HCT116 (cell line): Measurements from ENCODE around the gene GNPTG. TPM values are rescaled to one million over a fixed set of nuclear protein-coding genes. Genes with fewer than 3 reads are reported as not detected.
A peak's percentile ranks its signal among the peaks of the same experiment; 100 is the strongest.

Experiments
- ATAC-seq: fragments of 200-7000 bp; cut with Tn5 transposase; 2 replicates; pipeline ENCODE4 v1.9.1; 2020; ENCODE audit warnings: mild to moderate bottlenecking, moderate library complexity
- BruUV-seq: library from RNA; stranded (reverse); fragments of 400-500 nt; replicated peaks from 2 replicates; lab custom pipeline; 2021; lab: Mats Ljungman, UMichigan
- CTCF ChIA-PET: fragments of 300-600 bp; sonication (Branson Sonifier 250); formaldehyde crosslinking; loops from one replicate; lab custom pipeline; 2021; ENCODE audit warnings: antibody characterized with exemption; lab: Charles Lee
- POLR2A ChIA-PET: fragments of 300-600, 350-600 bp; sonication (Branson Sonifier 250); formaldehyde crosslinking; loops from one replicate; lab custom pipeline; 2021; ENCODE audit warnings: antibody characterized with exemption; lab: Charles Lee
- RAD21 ChIA-PET, 2 experiments: fragments of 300-600 bp; sonication (Branson Sonifier 250); formaldehyde crosslinking; loops; one replicate each; lab custom pipeline; 2023; ENCODE audit warnings: low total read pairs in 2 of 2; ENCODE audit not compliant: uncharacterized antibody in 2 of 2, unreplicated experiment in 2 of 2, low non-redundant PET in 1 of 2; lab: Charles Lee
- DNase-seq: peaks from one replicate; pipeline ENCODE4 v3.0.0-alpha.2; 2010; ENCODE audit warnings: low read depth, low spot score
- H2AFZ ChIP-seq: fragments of 200-600 bp; shearing (Covaris generic), sonication (generic); 2 replicates; pipeline ENCODE4 v1.6.1; 2017; ENCODE audit warnings: low read depth, mixed run types, mixed read lengths, antibody characterized with exemption, low read length; ENCODE audit not compliant: poor library complexity, severe bottlenecking
- H3K27ac ChIP-seq: 2 replicates; pipeline ENCODE4 v1.5.1; 2012; ENCODE audit warnings: low read depth, low read length
- H3K27me3 ChIP-seq: fragments of 200-600 bp; sonication (generic); 2 replicates; pipeline ENCODE4 v1.6.1; 2016; ENCODE audit warnings: mixed run types, low read length, mixed read lengths; ENCODE audit not compliant: insufficient read depth
- H3K36me3 ChIP-seq, 2 experiments: fragments of 200-500 bp in 1 of 2; fragments of 200-600 bp in 1 of 2; sonication (Bioruptor generic) in 1 of 2; sonication (generic) in 1 of 2; 2 replicates each; pipeline versions ENCODE4 v1.5.1 to v1.6.1; 2014 to 2016; ENCODE audit warnings: low read length in 2 of 2, inconsistent platforms in 1 of 2, mixed read lengths in 1 of 2, mixed run types in 1 of 2; ENCODE audit not compliant: insufficient read depth in 2 of 2, control insufficient read depth in 1 of 2
- H3K4me1 ChIP-seq, 2 experiments: fragments of 200-600 bp in 1 of 2; sonication (generic) in 1 of 2; 2 replicates each; pipeline versions ENCODE4 v1.5.1 to v1.6.1; 2012 to 2017; ENCODE audit warnings: low read length in 2 of 2, inconsistent platforms in 1 of 2, mild to moderate bottlenecking in 1 of 2, mixed read lengths in 1 of 2, mixed run types in 1 of 2, moderate library complexity in 1 of 2; ENCODE audit not compliant: insufficient read depth in 2 of 2, control insufficient read depth in 1 of 2
- H3K4me2 ChIP-seq: fragments of 200-600 bp; sonication (generic); 2 replicates; pipeline ENCODE4 v1.6.1; 2017; ENCODE audit warnings: mixed run types, low read length, mixed read lengths
- H3K4me3 ChIP-seq, 2 experiments: fragments of 200-600 bp in 1 of 2; sonication (generic) in 1 of 2; replicated peaks in 1 of 2; 2 replicates each; pipeline ENCODE4 v1.5.1; 2011 to 2016; ENCODE audit warnings: low read length in 2 of 2, control low read depth in 1 of 2, low read depth in 1 of 2, mild to moderate bottlenecking in 1 of 2, mixed read lengths in 1 of 2, mixed run types in 1 of 2
- H3K79me2 ChIP-seq: fragments of 200-600 bp; sonication (generic); 2 replicates; pipeline ENCODE4 v1.6.1; 2017; ENCODE audit warnings: mild to moderate bottlenecking, mixed run types, low read length, moderate library complexity, mixed read lengths; ENCODE audit not compliant: insufficient read depth
- H3K9ac ChIP-seq: fragments of 200-600 bp; sonication (generic); 2 replicates; pipeline ENCODE4 v1.6.1; 2016; ENCODE audit warnings: low read length, mixed read lengths
- H3K9me2 ChIP-seq: fragments of 200-600 bp; sonication (generic), shearing (Covaris generic); 2 replicates; pipeline ENCODE4 v1.6.1; 2017; ENCODE audit warnings: mixed run types, mild to moderate bottlenecking, moderate library complexity; ENCODE audit not compliant: insufficient read depth
- H3K9me3 ChIP-seq, 2 experiments: fragments of 200-500 bp in 1 of 2; fragments of 200-600 bp in 1 of 2; sonication (Bioruptor generic) in 1 of 2; sonication (generic) in 1 of 2; 2 replicates each; pipeline ENCODE4 v1.6.1; 2014 to 2017; ENCODE audit warnings: low read length in 2 of 2, mixed read lengths in 2 of 2, inconsistent platforms in 1 of 2, low read depth in 1 of 2, mild to moderate bottlenecking in 1 of 2, mixed run types in 1 of 2, moderate library complexity in 1 of 2; ENCODE audit not compliant: control insufficient read depth in 1 of 2, insufficient read depth in 1 of 2
- H4K20me1 ChIP-seq: fragments of 200-600 bp; sonication (generic), shearing (Covaris generic); 2 replicates; pipeline ENCODE4 v1.6.1; 2017; ENCODE audit warnings: mixed run types, mild to moderate bottlenecking, moderate library complexity; ENCODE audit not compliant: insufficient read depth
- CBX3 ChIP-seq: IDR thresholded peaks from 2 replicates; pipeline ENCODE4 v1.6.1; 2012; ENCODE audit warnings: low read depth
- EGR1 ChIP-seq: IDR thresholded peaks from 2 replicates; pipeline ENCODE4 v1.6.1; 2012; ENCODE audit warnings: low read depth
- EZH2phosphoT487 ChIP-seq: fragments of 200-600 bp; IDR thresholded peaks from 2 replicates; pipeline ENCODE4 v1.6.1; 2018; ENCODE audit warnings: antibody characterized with exemption, borderline replicate concordance
- JUND ChIP-seq: IDR thresholded peaks from 2 replicates; pipeline ENCODE4 v1.6.1; 2012
- MAX ChIP-seq: IDR thresholded peaks from 2 replicates; pipeline ENCODE4 v1.6.1; 2012
- POLR2AphosphoS5 ChIP-seq: IDR thresholded peaks from 2 replicates; pipeline ENCODE4 v1.6.1; 2011; ENCODE audit warnings: mild to moderate bottlenecking, low read depth, low read length, moderate library complexity
- RAD21 ChIP-seq: IDR thresholded peaks from 2 replicates; pipeline ENCODE4 v1.6.1; 2012; ENCODE audit warnings: low read depth, mild to moderate bottlenecking
- SIN3A ChIP-seq: IDR thresholded peaks from 2 replicates; pipeline ENCODE4 v1.6.1; 2012; ENCODE audit warnings: low read depth
- TCF7L2 ChIP-seq: IDR thresholded peaks from 2 replicates; pipeline ENCODE4 v1.7.0; 2011; ENCODE audit warnings: borderline replicate concordance, inconsistent platforms; ENCODE audit not compliant: insufficient read depth, insufficient read length; ENCODE audit errors: extremely low read depth
- YY1 ChIP-seq: IDR thresholded peaks from 2 replicates; pipeline ENCODE4 v1.6.1; 2011; ENCODE audit warnings: low read length, low read depth, moderate library complexity, mild to moderate bottlenecking; ENCODE audit not compliant: insufficient replicate concordance; ENCODE audit errors: extremely low read depth
- ZBTB33 ChIP-seq: IDR thresholded peaks from 2 replicates; pipeline ENCODE4 v1.6.1; 2011; ENCODE audit warnings: mild to moderate bottlenecking, low read length, moderate library complexity; ENCODE audit not compliant: insufficient replicate concordance; ENCODE audit errors: extremely low read depth
- intact Hi-C: fragments of 100-400 bp; cut with micrococcal nuclease; formaldehyde crosslinking; loops from 2 replicates; pipeline ENCODE4 v1.10.0; 2022
- total RNA-seq: library from RNA; stranded (reverse); gene quantifications from one replicate; pipeline ENCODE4 v1.2.1, GENCODE V29; 2021; ENCODE audit not compliant: unreplicated experiment

Gene GNPTG
- total RNA-seq, 1 experiment from 2014 or later: 35.2 TPM

GRCh38 chr16:1332618-1333148, 19.0 kb upstream of the GNPTG start:
- ChIA-PET CTCF (interaction anchor here (1.1 kb wide), 1 partner anchor 17 kb away, joined by 3 read pairs; no protein-coding TSS in a partner anchor), RAD21 (no interaction called here), POLR2A (interaction anchor here (1.0 kb wide), 1 partner anchor 24 kb away, joined by 3 read pairs; no protein-coding TSS in a partner anchor)
- Histone ChIP-seq H3K4me1 (peaks cover 15 to 30% of the 10 kb centered on the region in 2 experiments; a peak in 3 of 4 replicates), H3K9me3 (no peaks in the 10 kb centered on the region; a peak in 1 of 4 replicates), H2AFZ (no peak overlapping the region), H3K4me3 (no peak overlapping the region), H3K36me3 (no peaks in the 10 kb centered on the region), H3K79me2 (no peaks in the 10 kb centered on the region), H4K20me1 (no peaks in the 10 kb centered on the region), H3K9me2 (no peaks in the 10 kb centered on the region), H3K9ac (no peak overlapping the region), H3K27me3 (no peaks in the 10 kb centered on the region), H3K4me2 (peak overlapping the region; percentile 87; the same call in 1 of the 2 replicates), H3K27ac (peak overlapping the region; percentile 44; the same call in 1 of the 2 replicates)
- ATAC-seq (no peak), DNase-seq (no peak)
- TF ChIP-seq YY1: no peak
- TF ChIP-seq ZBTB33: no peak
- no peak for TF ChIP-seq EZH2phosphoT487
- TF ChIP-seq RAD21: no peak
- no peak for TF ChIP-seq POLR2AphosphoS5
- TF ChIP-seq TCF7L2: no peak
- TF ChIP-seq SIN3A: no peak
- no peak for TF ChIP-seq CBX3
- no peak for TF ChIP-seq MAX
- TF ChIP-seq JUND: no peak
- TF ChIP-seq EGR1: no peak
- intact Hi-C loops: no loop called here
- no TSS peak for BruUV-seq
